ENCODE data around the gene TRIM41.

TRIM41 gene

DNA sequence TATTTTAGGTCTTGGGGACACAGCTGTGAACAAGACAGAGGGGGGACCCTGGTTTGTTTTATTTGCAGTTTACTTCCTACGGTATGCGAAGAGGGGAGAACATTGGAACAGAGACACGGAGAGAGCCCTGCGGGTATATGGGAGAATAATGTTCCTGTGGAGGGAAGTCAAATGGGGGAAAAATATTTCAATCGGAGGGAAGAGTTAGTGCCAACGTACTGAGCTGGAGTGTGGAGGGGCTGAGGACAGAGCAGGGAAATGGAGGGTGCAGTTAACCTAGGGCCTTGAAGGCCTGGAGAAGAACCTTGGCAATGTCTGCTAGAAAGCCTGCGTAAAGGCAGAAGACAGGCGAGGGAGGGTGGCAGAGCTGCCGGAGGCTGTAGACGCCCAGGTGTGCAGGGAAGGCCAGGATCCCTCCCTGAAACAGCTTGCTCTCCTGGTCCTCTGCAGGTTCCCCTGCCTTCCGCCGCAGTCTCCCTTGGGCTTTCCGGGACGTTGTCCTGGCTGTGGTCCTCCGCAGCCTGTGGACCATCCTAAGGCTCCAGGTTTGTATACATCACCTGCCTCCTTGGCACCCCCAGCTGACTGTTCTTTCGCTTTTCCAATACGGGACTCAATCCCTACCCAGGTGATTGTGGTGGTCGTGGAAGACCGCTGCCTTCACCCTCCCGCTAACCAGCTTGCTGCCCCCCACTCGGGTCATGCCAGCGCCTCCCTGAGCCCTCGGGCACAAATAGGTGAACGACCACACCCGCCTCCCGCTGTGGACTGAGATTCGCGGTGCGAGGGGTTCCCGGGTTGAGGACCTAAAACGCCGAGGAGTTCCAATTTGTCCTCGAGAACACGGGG, 22.6 kb downstream of the TRIM41 start:
- H3K4me3 ChIP-seq (ENCODE audit: control insufficient read depth, low read depth, low read length): peak overlapping the region; percentile 95
- DNase-seq (ENCODE audit: low read depth): no peak
- TF ChIP-seq CTCF (IDR thresholded peaks at IDR 0.05; ENCODE audit: control insufficient read depth, insufficient read depth, low read depth, low read length, missing control alignments): no peak

GRCh38 chr5:181246276-181247049, 23.4 kb downstream of the TRIM41 start:
- no peak for TF ChIP-seq CTCF (IDR thresholded peaks at IDR 0.05; ENCODE audit: control insufficient read depth, insufficient read depth, low read depth, low read length, missing control alignments)
- H3K4me3 ChIP-seq (ENCODE audit: control insufficient read depth, low read depth, low read length): peak overlapping the region; percentile 95
- DNase-seq (ENCODE audit: low read depth): peak; percentile 14

DNA sequence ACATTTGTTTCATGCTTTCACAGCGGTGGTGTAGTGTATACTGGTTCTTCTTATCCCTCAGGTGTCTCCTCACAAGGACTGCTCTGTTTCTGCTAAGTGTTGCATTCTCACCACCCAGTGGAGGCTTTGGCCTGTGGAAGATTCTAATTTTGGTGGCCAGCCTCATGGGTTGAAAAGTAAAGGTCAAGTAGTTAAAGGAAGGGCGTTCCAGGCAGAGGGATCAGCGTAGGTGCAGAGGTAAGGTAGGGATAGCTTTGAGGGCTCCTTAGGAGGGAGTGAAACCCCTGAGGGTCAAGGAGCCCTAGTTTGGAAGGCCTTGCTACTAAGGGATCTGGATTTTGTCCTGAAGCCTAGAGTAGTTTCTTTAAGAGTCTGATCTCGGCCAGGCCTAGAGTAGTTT, 25.2 kb downstream of the TRIM41 start:
- no peak for TF ChIP-seq CTCF (IDR thresholded peaks at IDR 0.05; ENCODE audit: control insufficient read depth, insufficient read depth, low read depth, low read length, missing control alignments)
- no peak for DNase-seq (ENCODE audit: low read depth)
- peak overlapping the region; percentile 95 for H3K4me3 ChIP-seq (ENCODE audit: control insufficient read depth, low read depth, low read length)

- no peak for TF ChIP-seq CTCF (IDR thresholded peaks at IDR 0.05; ENCODE audit: control insufficient read depth, insufficient read depth, low read depth, low read length, missing control alignments)
- no peak for DNase-seq (ENCODE audit: low read depth)
- H3K4me3 ChIP-seq (ENCODE audit: control insufficient read depth, low read depth, low read length): no peak overlapping the region
Observed at GRCh38 chr5:181255276-181255675, 32.2 kb downstream of the TRIM41 start.

- no peak overlapping the region for H3K4me3 ChIP-seq (ENCODE audit: control insufficient read depth, low read depth, low read length)
- DNase-seq (ENCODE audit: low read depth): no peak
- TF ChIP-seq CTCF (IDR thresholded peaks at IDR 0.05; ENCODE audit: control insufficient read depth, insufficient read depth, low read depth, low read length, missing control alignments): no peak
Observed at GRCh38 chr5:181255836-181256578, 32.9 kb downstream of the TRIM41 start.

DNA sequence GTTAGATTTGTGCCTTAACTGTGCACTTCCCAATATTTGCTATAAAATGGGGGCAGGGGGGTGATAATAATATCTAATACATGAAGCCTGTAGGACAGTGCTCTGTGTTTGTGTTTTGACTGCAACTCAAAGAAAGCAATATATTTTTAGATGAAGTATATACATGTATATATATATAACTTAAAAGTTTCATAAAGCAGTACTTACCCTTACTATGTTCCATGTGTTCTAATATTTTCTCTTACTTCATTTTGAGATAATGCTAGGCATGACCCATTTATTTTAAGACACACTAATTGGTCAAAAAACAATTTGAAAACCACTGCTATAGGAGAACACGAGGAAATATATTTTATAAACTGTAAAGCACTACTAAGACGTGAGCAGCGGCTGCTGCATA, 35.5 kb downstream of the TRIM41 start:
- no peak for TF ChIP-seq CTCF (IDR thresholded peaks at IDR 0.05; ENCODE audit: control insufficient read depth, insufficient read depth, low read depth, low read length, missing control alignments)
- DNase-seq (ENCODE audit: low read depth): no peak
- H3K4me3 ChIP-seq (ENCODE audit: control insufficient read depth, low read depth, low read length): peak overlapping the region; percentile 82

Measured in AG09309 (cell line).